GM18867 (cell line): ENCODE data around the gene ADAMTS16.

Experiments used
- ATAC-seq: cut with Tn5 transposase; IDR thresholded peaks from one replicate; pipeline ENCODE4 v1.9.1; 2021; ENCODE audit warnings: mild to moderate bottlenecking, moderate library complexity; ENCODE audit not compliant: unreplicated experiment

Gene ADAMTS16

DNA sequence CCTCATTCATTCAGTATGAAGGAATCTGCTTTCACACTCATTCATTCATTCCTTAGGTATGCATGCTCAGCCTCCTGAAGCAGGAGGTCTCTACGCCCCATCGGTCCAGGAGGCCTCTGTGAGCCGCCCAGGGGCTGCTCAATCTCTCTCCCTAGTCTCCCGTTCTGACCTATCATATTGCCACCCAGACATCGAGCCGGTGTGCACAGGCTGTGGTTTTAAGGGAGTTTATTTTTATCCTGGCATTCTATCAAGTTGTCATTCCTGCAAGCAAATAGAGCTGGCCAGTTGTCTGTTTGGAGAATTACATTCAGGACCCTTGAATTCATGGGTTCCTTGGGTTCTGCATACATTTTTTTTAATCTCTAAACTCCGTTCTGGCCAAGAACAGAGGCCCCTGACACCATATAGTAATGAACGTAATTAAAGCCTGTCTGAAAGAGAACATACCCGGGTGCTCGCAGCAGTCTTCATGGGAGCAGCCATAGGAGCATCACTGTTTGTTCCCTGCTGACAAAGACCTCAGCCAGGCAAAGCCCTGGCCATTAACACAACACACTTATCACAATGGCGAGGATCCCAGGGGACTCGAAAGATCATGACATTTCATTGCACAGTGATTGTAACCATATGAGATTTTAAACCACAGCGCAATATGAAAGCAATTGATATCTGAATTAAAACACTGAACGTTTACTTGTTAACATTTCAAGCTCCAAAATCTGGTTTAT, 80.9 kb downstream of the ADAMTS16 start:
- ATAC-seq = no peak

DNA sequence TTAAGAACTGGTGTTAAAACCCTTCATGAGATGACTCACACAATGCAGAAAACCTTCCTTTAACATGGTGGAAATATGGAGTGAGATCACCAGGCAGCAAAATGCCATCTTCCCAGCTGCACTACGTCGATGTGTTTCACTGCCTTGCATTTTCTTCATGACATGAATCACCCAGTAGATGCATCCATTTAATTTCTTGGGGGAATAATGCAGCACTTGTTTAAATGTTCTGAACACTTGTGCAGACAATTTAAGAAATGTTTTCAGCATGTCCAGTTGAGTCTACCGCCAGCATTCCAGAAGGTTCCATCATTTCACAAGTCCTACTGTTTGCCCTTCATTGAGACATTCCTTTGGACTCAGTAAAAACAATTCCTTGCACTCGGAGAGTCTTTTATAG, 81.6 kb downstream of the ADAMTS16 start:
- no peak for ATAC-seq

DNA sequence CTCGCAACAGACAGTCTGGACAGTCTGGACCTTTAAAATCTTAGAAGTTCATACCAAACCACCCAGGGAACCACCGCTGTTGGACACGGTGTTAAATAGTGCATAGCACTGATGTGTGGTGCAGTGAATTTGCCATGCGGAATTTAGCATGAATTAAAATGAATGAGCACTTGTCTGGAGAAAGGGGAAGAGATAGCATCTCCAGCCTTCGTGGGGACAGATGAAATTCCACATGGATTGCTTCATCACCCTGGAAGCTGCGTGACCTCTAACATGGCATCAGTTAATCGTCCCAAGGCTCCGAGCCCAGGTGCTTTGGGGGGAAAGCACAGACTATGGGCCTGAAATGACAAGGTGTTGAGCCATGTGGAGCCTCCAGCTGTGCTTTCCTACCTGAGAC, 91.4 kb downstream of the ADAMTS16 start:
- no peak for ATAC-seq

DNA sequence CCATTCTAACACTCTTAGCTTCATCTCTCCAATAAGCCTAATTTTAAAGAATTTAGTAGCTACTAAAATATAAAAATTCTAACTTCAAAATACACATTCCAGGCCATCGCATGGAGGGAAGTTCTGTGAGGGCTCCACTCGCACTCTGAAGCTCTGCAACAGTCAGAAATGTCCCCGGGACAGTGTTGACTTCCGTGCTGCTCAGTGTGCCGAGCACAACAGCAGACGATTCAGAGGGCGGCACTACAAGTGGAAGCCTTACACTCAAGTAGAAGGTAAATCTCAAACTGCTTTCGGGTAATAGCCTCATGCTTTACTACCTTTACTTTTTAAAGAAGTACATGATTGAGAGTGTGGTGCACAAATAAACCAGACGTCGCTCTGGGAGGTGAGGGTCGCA, 94.8 kb downstream of the ADAMTS16 start:
- ATAC-seq = no peak

DNA sequence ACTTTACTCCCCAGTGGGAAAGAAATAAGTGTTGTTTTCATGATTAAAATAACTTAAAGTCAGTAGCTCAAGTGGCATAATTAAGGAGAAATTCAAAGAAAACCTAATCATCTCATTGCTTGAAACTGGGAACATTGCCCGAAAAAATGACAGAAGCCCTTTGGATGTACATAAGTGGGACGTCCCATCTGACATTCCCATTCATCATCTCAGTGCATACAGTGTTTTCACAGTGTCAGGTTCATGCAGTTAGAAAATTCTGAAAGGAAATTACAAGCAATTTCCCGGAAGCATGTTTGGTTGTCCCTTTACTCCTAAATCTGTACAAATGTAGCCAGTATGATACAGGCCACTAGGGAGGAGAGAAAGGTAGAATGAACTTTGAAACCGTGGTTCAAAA, 95.6 kb downstream of the ADAMTS16 start:
- ATAC-seq = no peak

DNA sequence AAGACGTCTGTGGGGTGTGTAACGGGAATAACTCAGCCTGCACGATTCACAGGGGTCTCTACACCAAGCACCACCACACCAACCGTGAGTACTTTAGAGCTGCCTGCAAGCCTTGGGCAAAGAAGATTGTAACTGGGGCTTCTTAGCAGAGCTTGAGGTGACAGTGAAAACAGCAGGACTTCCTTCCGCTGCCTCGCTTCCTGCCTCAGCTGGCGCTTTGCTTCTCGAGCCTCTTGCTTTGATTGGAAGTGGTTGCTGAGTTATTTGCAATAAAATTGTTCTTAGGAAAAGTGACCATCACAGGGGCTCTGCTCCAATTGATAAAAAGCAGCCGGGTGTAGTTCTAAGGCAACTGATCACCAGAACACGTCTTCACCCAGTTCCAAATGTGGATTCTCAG, 99.1 kb downstream of the ADAMTS16 start:
- ATAC-seq = no peak

DNA sequence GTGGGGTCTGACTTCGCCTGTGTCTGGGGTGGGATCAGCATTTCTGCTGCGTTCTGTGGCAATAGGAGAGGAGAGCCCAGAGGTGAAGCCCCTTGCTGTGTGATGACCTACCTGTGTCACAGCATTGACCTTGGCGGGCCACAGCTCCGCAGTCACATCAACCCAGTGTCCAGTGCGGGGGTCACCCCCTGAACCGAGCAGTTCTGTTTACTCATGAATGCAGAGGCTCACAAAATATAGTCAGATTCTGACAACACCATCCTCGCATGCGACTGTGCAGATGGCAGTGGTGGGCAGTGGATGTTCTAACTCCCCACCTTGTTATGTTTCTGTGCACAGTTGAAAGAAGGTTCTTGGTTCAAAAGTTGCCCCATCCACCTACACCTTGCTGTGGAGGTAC, 100.1 kb downstream of the ADAMTS16 start:
- no peak for ATAC-seq

DNA sequence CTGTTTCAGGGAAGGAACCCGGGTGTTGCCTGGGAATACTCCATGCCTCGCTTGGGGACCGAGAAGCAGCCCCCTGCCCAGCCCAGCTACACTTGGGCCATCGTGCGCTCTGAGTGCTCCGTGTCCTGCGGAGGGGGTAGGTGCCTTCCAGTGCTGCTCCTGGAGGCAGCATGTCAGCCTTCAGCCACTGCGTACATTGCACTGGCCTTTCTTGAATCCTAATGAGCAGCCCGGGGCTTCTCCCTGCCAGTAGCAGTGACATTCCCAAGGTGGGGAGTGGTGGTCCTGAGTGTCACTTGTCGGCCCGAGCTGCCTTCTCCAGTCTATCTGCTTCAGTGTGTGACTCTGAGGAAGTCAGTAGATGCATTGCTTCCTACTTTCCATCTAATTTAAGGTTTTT, 101.9 kb downstream of the ADAMTS16 start:
- no peak for ATAC-seq

DNA sequence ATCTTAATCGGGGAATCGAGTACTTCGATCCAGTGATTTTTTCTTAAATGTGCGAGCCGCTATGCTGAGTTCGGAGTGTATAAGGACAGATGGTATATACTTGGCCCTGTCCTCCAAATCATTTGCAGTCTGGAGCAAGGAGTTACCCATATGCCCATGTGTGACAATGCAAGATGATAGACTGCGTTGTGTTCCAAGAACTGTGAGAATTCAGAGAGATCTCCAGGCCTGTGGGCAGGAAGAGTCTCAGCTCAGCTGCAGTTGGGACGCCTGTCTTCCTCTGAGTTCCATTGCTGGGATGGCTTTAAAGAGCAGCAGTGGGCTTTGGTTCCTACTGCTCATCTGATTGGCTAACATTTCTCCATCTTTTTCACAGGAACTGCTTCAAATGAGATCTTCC, 106.6 kb downstream of the ADAMTS16 start:
- ATAC-seq = no peak

DNA sequence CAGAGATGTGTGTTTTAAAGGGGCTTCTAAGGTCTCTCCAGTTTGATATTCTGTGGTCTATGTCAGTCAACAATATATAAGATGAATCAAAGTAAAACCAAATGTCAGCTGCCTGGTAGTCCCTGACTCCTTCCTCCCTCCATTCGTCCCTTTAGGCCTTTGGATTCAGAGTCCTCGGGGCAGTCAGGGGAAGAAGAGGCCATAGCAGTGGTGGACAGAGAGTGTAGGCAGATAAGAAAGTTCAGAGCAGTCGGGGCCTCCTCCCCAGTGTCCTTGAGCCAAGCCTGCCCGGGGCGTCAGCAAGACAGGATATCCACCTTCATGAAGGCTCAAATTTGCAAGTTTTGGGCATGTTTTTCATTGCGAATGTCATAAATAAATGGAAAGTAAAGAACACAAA, 110.6 kb downstream of the ADAMTS16 start:
- no peak for ATAC-seq

DNA sequence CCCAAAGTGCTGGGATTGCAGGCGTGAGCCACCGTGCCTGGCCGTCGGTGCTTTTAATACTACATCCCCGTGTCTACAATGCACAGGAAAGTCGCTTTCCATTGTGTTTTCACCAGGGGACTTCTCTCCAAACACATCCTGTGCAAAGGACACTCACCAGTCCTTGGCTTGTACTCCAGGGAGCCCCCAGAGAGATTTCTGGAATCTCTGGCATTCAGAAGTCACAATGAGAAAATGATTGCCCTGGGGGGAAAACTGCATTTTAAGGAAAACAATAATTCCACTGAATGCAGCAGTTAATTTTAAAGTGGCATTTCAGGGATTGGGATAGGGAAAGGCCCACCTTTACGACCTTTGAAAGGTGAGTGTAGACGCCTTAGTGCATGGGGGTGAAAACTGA, 112.0 kb downstream of the ADAMTS16 start:
- ATAC-seq = no peak

DNA sequence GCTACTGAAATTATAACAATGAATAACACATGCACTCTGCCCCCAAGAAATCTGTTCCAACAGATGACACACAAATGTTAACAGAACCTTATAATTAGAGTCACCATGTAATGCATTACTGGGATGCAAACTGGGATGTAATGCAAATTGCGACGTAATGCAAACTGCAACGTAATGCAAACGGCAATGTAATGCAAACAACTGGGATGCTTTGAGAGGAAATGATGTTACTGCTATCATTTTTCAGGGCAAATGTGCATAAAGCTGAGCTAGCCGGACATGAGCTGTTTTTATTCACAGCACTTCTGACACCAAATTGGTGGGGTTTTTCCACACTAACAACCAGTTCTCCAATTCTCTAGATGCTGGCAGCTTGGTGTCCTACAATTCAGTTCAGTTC, 117.2 kb downstream of the ADAMTS16 start:
- no peak for ATAC-seq

DNA sequence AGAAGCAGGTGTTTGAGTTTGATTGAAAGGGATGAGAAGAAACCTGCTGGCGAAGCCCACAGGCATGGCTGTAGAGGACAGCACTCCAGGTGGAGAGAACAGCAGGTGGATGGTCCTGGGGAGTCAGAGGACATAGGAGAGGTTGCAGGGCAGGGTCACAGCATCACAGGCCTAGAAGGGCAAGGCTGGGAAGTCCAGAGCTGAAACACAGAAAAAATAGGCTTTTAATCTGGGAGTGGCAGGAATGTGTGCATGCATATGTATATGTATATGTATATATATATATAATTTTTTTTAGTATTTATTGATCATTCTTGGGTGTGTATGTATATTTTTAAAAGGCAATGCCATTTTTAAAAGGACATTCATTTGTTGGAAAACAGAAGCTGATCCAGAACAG, 118.4 kb downstream of the ADAMTS16 start:
- no peak for ATAC-seq

DNA sequence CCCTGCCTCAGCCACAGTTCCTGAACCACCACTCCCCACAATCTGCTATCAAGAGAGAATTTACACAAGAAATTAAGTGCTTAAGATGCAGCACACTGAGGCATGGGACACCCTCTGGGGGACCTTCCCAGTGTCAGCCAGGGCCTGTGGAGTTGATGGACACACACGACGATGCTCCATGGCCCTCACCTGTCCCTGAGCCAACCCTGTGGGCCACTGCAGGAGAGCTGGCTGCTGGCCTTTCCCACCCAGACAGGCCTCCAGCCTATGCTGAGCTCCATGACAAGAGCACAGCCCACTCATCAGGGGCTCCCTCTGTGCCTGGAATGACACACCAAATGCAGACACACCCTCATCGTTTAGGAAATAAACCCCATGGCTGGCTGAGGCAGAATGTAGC, 124.6 kb downstream of the ADAMTS16 start:
- no peak for ATAC-seq

DNA sequence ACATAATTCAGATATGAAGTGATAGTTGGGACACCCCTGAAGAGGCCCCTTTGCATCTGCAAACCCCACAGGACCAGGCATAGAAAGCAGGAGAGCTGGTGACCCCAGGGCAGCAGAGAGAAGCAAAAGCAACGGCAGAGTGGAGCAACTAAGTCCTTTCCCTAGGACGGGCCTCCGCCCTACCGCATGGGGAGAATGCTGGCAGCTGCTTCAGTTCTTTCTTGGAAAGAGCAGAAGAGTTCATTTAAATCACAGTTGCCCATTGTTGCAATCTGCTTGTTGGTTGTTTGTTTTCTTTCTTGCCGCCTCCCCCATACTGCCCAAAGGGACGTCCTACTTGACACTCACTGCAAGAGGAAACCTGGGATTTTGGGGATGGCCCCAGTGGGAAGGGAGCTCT, 126.2 kb downstream of the ADAMTS16 start:
- no peak for ATAC-seq

DNA sequence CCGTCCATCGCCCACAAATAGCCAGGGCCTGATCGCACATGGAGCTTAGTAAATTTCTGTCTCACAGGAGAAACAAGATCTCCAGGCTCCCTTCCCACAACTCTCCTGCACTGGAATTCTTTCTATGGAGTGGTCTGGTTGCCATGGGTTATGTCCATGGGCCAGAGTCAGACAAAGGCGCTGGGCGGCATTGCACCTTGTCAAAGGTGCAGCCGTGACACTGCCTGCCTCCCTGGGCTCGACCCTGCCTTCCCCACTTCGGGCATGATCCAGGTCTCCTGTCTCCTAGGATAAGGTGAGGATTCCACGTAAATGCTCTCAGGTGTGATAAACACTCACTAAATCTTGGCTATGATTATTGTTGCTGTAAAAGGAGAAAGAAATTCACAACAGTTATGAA, 130.0 kb downstream of the ADAMTS16 start:
- no peak for ATAC-seq

DNA sequence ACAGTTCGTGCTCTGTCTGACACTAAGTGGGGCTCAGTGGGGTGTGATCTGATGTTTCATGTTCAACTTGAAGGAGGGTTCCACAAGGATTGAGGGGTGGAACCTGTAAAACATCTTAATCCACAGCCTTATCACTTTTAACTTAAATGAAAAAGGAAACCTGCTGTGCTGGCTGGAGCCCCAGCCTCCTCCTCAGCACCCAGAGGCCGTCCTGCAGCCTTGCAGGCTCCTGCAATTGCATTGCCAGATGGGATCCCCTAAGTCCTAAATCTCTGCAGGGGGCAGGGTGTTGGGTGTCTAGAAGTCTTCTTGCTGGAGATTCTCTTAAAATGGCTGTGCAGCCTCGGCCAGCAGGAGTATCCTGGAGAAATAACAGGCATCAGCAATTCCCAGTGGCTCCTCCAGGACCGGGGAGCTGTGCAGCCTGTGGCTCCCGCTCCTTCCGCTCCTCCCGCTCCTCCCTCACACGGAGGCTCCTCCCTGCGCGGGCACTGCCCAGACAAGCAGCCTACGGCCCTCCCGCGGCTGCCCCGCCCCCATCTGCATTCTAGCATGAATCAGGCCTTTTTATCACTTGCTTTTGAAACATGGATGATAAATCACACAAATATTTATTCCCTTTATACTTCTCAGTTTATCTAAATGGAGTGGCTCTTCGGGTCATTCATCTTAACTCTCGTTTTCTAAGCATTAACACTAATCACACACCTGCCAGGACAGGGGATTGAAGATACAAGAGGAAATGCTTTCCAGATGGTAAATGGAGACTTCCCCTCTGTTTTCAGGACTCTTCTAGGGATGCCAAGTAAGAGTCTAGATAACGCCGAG, 131.0 kb downstream of the ADAMTS16 start:
- no peak for ATAC-seq

DNA sequence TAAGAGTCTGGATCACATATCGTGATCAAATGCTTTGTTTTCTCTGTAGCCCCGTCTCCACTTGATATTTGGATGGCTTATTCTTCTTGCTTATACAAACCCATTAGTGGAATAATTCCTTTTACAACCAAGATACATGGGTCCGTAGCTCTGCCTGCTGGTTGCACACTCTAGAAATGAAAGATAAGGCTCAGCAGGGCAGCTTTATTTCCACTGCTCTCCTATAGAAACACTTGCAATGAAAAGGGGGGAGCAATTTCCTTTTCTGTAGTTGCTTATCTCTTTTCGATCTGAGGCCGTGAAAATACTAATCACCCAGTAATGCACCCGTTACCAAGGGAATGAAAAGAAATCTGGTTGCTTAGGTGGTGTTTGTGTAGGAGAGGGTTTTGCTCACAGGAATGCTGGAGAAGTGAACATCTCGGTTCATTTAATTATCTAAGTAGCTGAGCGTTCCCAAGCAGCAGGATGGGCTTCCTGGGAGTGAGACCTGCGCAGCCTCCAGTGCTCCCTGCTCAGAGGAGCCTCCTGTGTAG, 131.7 kb downstream of the ADAMTS16 start:
- no peak for ATAC-seq

DNA sequence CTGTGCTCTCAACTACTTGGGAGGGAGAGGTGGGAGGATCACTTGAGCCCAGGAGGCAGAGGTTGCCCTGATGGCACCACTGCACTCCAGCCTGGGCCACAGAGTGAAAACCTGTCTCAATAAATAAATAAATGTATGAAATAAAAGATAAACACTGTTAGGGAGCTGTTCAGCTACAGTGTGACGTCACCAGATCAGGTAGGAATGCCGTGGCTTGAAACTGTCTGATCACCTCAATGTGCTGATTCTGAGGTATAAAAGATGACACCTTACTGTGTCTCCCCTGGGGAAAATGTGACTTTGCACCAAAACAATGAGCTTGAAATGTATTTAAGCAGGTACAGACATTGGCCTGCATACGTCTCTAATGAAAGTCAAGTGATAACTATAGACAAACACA, 133.3 kb downstream of the ADAMTS16 start:
- no peak for ATAC-seq

DNA sequence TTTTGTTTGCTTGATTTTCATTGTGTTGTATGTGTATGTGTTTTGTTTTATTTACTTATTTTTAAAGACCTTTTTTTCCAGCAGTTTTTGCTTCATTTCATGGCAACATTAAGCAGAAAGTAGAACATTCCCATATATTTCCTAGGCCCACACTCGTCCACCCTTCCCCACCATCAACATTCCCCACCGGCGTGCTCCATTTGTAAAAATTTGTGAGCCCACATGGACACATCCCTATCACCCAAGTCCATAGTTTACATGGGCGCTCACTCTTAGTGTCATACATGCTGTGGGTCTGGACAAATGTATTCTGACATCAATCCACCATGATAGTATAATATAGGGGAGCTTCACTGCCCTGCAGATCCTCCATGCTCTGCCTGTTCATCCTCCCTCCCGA, 133.8 kb downstream of the ADAMTS16 start:
- ATAC-seq = no peak

DNA sequence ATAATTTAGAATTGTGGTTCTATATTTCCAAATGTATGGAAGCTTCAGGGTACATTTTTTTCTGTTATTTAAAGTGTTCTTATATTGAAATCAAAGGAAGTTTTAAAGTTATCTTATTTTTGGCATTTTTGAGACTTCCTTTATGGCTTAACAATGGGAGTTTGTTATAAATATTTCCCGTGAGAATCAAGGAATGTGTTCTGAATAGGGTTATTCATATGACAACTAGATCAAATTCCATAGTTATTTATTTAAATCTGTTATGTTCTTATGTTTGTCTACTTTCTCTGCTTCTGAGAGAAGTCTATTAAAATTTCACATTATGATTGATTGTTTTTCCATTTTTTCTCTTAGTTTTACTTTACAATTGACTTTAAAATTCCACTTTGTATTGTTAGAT, 135.1 kb downstream of the ADAMTS16 start:
- ATAC-seq = no peak

DNA sequence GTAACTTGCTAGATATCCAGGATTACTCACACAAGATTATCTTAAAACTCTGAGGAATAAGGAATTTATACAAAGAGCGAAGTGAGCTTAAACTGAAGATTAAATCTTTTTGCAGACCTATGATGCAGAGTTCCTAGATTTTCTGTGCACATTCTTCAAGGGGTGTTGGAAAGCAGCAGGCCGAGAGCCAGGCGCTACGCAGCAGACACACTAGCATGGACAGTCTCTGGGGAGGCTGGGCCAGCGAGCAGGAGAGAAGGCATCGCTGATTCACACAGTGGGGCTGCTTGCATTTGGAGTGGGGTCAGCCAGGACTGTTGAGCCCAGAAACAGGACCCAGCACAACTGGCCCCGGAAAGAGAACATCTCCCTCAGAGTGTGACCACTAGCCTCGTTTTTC, 136.3 kb downstream of the ADAMTS16 start:
- ATAC-seq = no peak
